Fibroblast of peridontal ligament (primary cell): ENCODE data around the gene CASP1.
"Not testable (repeated sequence)": the region's sequence is repeated elsewhere in the genome, so short reads cannot be mapped to it uniquely, and the experiment has no call there.

Experiments used
- DNase-seq: peaks from one replicate; pipeline ENCODE4 v3.0.0-alpha.2; 2010; ENCODE audit errors: extremely low read depth

CASP1 gene

GRCh38 chr11:105034813-105035620 is at the start of gene CASP1:
Gene CASP1, minus strand, starts transcription at chr11:105035144. Its CDS starts 31 bp downstream, at chr11:105035113.
- peak; percentile 88 for DNase-seq

GRCh38 chr11:105081412-105082150 is 46.6 kb upstream of the CASP1 start:
- DNase-seq = no peak

GRCh38 chr11:105080171-105080906 is 45.4 kb upstream of the CASP1 start:
- peak; percentile 18 for DNase-seq

- no peak for DNase-seq
These were observed 43.3 kb upstream of the CASP1 start for GRCh38 chr11:105078283-105078682.

GRCh38 chr11:105077141-105077790 is 42.3 kb upstream of the CASP1 start:
- not testable (repeated sequence) for DNase-seq

GRCh38 chr11:105074166-105074530 is 39.2 kb upstream of the CASP1 start:
- DNase-seq = no peak

GRCh38 chr11:105073456-105074165 is 38.7 kb upstream of the CASP1 start:
- no peak for DNase-seq

- DNase-seq = not testable (repeated sequence)
These were observed 37.1 kb upstream of the CASP1 start for GRCh38 chr11:105072080-105072479.

- DNase-seq = no peak
These were observed 36.3 kb upstream of the CASP1 start for GRCh38 chr11:105071089-105071732.

- no peak for DNase-seq
These were observed 35.4 kb upstream of the CASP1 start for GRCh38 chr11:105070306-105070705.

GRCh38 chr11:105069749-105070148 is 34.8 kb upstream of the CASP1 start:
- DNase-seq = not testable (repeated sequence)

- DNase-seq = not testable (repeated sequence)
These were observed 28.4 kb upstream of the CASP1 start for GRCh38 chr11:105063245-105063941.

GRCh38 chr11:105057432-105057831 is 22.5 kb upstream of the CASP1 start:
- DNase-seq = no peak

- DNase-seq = no peak
These were observed 21.5 kb upstream of the CASP1 start for GRCh38 chr11:105056446-105056845.

- no peak for DNase-seq
These were observed 20.0 kb upstream of the CASP1 start for GRCh38 chr11:105054723-105055493.

- no peak for DNase-seq
These were observed 17.5 kb upstream of the CASP1 start for GRCh38 chr11:105052487-105052886.

GRCh38 chr11:105051559-105051958 is 16.6 kb upstream of the CASP1 start:
- DNase-seq = no peak

GRCh38 chr11:105049481-105049880 is 14.5 kb upstream of the CASP1 start:
- peak; percentile 36 for DNase-seq

- DNase-seq = peak; percentile 100
These were observed 12.1 kb upstream of the CASP1 start for GRCh38 chr11:105046898-105047579.
